Measurements from ENCODE around the gene SLC35F3.

Gene SLC35F3

GRCh38 chr1:233975486-233975885 is 71.0 kb downstream of the SLC35F3 start:
- DNase-seq: no peak

GRCh38 chr1:233981042-233981675 is 76.7 kb downstream of the SLC35F3 start:
- DNase-seq: no peak

- no peak for DNase-seq
Measured at GRCh38 chr1:233982827-233983518, 78.5 kb downstream of the SLC35F3 start.

GRCh38 chr1:233983811-233984210 is 79.3 kb downstream of the SLC35F3 start:
- DNase-seq: no peak

- no peak for DNase-seq
Measured at GRCh38 chr1:233988963-233989696, 84.7 kb downstream of the SLC35F3 start.

- DNase-seq: no peak
Measured at GRCh38 chr1:233990486-233990885, 86.0 kb downstream of the SLC35F3 start.

GRCh38 chr1:233993651-233994050 is 89.2 kb downstream of the SLC35F3 start:
- DNase-seq: no peak

GRCh38 chr1:233994112-233994511 is 89.6 kb downstream of the SLC35F3 start:
- DNase-seq: no peak

- DNase-seq: no peak
Measured at GRCh38 chr1:233998456-233998855, 94.0 kb downstream of the SLC35F3 start.

- DNase-seq: no peak
Measured at GRCh38 chr1:233998891-233999290, 94.4 kb downstream of the SLC35F3 start.

- no peak for DNase-seq
Measured at GRCh38 chr1:234000557-234001041, 96.1 kb downstream of the SLC35F3 start.

- DNase-seq: no peak
Measured at GRCh38 chr1:234001817-234002216, 97.3 kb downstream of the SLC35F3 start.

- DNase-seq: no peak
Measured at GRCh38 chr1:234004591-234004990, 100.1 kb downstream of the SLC35F3 start.

- no peak for DNase-seq
Measured at GRCh38 chr1:234007684-234008083, 103.2 kb downstream of the SLC35F3 start.

- DNase-seq: no peak
Measured at GRCh38 chr1:234008591-234008990, 104.1 kb downstream of the SLC35F3 start.

GRCh38 chr1:234009668-234010067 is 105.2 kb downstream of the SLC35F3 start:
- no peak for DNase-seq

GRCh38 chr1:234014208-234014607 is 109.7 kb downstream of the SLC35F3 start:
- DNase-seq: no peak

GRCh38 chr1:234018816-234019215 is 114.3 kb downstream of the SLC35F3 start:
- no peak for DNase-seq

- DNase-seq: no peak
Measured at GRCh38 chr1:234019387-234019786, 114.9 kb downstream of the SLC35F3 start.

GRCh38 chr1:234022302-234022701 is 117.8 kb downstream of the SLC35F3 start:
- DNase-seq: no peak

- no peak for DNase-seq
Measured at GRCh38 chr1:234039603-234040002, 135.1 kb downstream of the SLC35F3 start.

- DNase-seq: no peak
Measured at GRCh38 chr1:234040446-234041317, 136.2 kb downstream of the SLC35F3 start.

- no peak for DNase-seq
Measured at GRCh38 chr1:234044079-234044478, 139.6 kb downstream of the SLC35F3 start.
